ENCODE data around the gene CPZ. TPM values are rescaled to one million over a fixed set of nuclear protein-coding genes. Genes with fewer than 3 reads are reported as not detected.

CPZ gene
- total RNA-seq, 6 experiments from 2014 or later = 0.24 to 0.80 (median 0.74) TPM; not detected in 1

DNA sequence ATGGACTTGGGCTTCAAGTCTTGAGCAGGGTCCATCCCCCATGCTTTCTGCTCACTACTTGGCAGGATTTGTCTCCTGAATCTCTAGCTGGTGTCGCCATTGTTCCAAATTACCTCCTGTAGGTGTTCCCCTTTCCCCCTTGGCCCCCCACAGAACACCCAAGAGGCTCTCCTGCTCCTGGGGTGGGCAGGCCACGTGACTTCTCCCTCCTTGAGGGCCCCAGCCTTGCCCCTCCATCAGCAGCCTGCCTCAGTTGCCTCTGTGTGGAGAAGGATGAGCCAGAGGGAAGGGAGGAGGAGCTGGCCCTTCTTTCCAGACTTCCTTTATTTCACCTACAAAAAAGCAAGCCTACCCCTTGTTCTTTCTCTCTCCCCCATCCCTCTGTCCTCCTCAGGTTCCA lies 10.5 kb upstream of the CPZ start:
- ATAC-seq (no peak), DNase-seq (peak in 1 of 3 donors; percentile 19)
- Histone ChIP-seq H3K4me3 (no peak overlapping the region), H3K36me3 (no peaks in the 10 kb centered on the region), H3K27ac (no peak overlapping the region), H3K27me3 (peaks cover 0 to 12% of the 10 kb centered on the region in 2 donors), H3K4me1 (no peaks in the 10 kb centered on the region), H3K9me3 (no peaks in the 10 kb centered on the region)
- TF ChIP-seq POLR2A (IDR thresholded peaks at IDR 0.05) = no peak
- no peak for TF ChIP-seq CTCF (IDR thresholded peaks at IDR 0.05)
- intact Hi-C loops (cut with DNase I) = no loop called here
- 0% methylated on average over 1 of the region's 2 CpGs for WGBS (ENCODE audit: insufficient coverage, low coverage, low lambda C conversion rate, missing lambda C conversion rate)

DNA sequence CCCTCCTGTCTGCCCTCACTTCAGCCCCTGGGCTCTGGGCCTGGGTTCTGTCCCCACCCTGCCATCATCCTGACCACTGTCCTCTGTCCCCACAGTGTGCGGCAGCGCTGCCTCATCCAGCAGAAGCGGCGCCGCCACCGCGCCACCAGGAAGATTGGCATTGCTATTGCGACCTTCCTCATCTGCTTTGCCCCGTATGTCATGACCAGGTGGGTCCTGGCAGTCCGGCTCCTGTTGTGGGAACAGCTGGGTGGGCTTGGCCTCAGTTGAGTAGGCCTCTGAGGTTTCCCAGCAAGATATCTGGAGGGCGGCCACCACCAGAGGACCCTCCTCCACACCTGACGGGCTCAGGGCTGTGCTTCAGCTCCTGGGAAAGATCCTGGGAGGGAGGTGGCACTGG lies 10.1 kb upstream of the CPZ start:
- Histone ChIP-seq H3K27ac (no peak overlapping the region), H3K4me3 (no peak overlapping the region), H3K36me3 (no peaks in the 10 kb centered on the region), H3K27me3 (peaks cover 0 to 12% of the 10 kb centered on the region in 2 donors), H3K9me3 (no peaks in the 10 kb centered on the region), H3K4me1 (no peaks in the 10 kb centered on the region)
- DNase-seq = peak in 1 of 3 donors; percentile 32
- 89% methylated on average over 9 of the region's 12 CpGs for WGBS (ENCODE audit: insufficient coverage, low coverage, low lambda C conversion rate, missing lambda C conversion rate)
- TF ChIP-seq POLR2A (IDR thresholded peaks at IDR 0.05) (no peak), CTCF (IDR thresholded peaks at IDR 0.05) (no peak)
- intact Hi-C loops (cut with DNase I) = no loop called here
- ATAC-seq = no peak

DNA sequence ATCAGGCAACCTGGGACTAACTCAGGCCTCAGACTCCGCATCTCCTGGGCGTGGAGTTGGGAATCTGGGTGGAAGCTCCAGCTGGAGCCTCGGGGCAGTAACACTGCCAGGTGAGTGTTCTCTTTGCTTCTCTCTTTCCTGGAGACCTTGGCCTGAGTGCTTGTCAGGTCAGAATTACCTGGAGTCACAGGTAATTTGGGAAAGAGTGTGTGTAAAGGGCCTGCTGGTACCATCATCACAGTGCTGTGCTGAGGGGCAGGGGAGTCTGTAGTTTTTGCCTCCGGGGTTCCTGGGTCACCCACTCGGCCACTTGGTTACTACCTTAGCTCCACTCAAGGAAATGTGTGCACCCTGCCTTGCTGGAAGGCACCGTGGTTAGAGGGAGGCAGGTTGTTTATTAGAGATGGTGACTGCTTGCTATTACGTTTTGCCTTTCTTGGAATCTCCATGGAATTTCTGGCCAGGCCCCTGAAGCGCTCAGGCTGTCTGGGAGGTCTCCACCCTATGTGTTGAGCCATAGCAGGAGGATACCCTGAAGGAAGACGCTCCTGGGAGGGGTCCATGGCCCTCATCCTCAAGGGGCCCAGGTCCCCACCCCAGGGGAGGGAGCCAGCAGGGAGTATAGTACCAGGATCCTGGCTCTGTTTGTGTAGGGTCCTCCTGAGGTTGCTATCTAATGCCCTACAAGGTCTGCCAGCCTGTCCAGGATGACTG lies 9.5 kb upstream of the CPZ start:
- ATAC-seq (no peak), DNase-seq (peak in 1 of 3 donors; percentile 15)
- Histone ChIP-seq H3K4me1 (no peaks in the 10 kb centered on the region), H3K9me3 (no peaks in the 10 kb centered on the region), H3K4me3 (no peak overlapping the region), H3K27me3 (peaks cover 0 to 12% of the 10 kb centered on the region in 2 donors), H3K36me3 (no peaks in the 10 kb centered on the region), H3K27ac (no peak overlapping the region)
- WGBS (ENCODE audit: insufficient coverage, low coverage, low lambda C conversion rate, missing lambda C conversion rate) = 54% methylated on average over 3 of the region's 9 CpGs
- intact Hi-C loops (cut with DNase I) = no loop called here
- TF ChIP-seq POLR2A (IDR thresholded peaks at IDR 0.05) = no peak
- TF ChIP-seq CTCF (IDR thresholded peaks at IDR 0.05) = no peak

GRCh38 chr4:8583655-8584025 lies 8.9 kb upstream of the CPZ start:
- ATAC-seq (no peak), DNase-seq (no peak)
- WGBS (ENCODE audit: insufficient coverage, low coverage, low lambda C conversion rate, missing lambda C conversion rate) = 60% methylated on average over 1 of the region's 4 CpGs
- no peaks in the 10 kb centered on the region for H3K4me1 ChIP-seq
- H3K27me3 ChIP-seq = peaks cover 0 to 12% of the 10 kb centered on the region in 2 donors
- H3K9me3 ChIP-seq = no peaks in the 10 kb centered on the region
- H3K36me3 ChIP-seq = no peaks in the 10 kb centered on the region
- TF ChIP-seq CTCF (IDR thresholded peaks at IDR 0.05) = no peak
- TF ChIP-seq POLR2A (IDR thresholded peaks at IDR 0.05) = no peak
- H3K4me3 ChIP-seq = no peak overlapping the region
- no peak overlapping the region for H3K27ac ChIP-seq
- intact Hi-C loops (cut with DNase I) = no loop called here
